Endothelial cell of umbilical vein (primary cell): ENCODE measurements around the gene FAM13C. TPM values are rescaled to one million over a fixed set of nuclear protein-coding genes. Genes with fewer than 3 reads are reported as not detected.

ENCODE experiments used
- BruUV-seq: library from RNA; stranded (reverse); fragments of 400-500 nt; replicated peaks from 2 replicates; lab custom pipeline; 2021; lab: Mats Ljungman, UMichigan
- CTCF ChIA-PET: fragments of 300-600, 350-600 bp; sonication (Branson Sonifier 250); formaldehyde crosslinking; loops from one replicate; lab custom pipeline; 2021; ENCODE audit warnings: antibody characterized with exemption, inconsistent platforms; lab: Charles Lee
- POLR2A ChIA-PET: fragments of 300-600, 350-600 bp; sonication (Branson Sonifier 250); formaldehyde crosslinking; loops from one replicate; lab custom pipeline; 2021; ENCODE audit warnings: antibody characterized with exemption, inconsistent platforms; lab: Charles Lee
- DNase-seq: peaks from one replicate; pipeline ENCODE4 v3.0.0-alpha.2; 2011; ENCODE audit warnings: low read depth, low spot score
- FAIRE-seq: peaks from 2 replicates; lab custom pipeline; 2011; peaks lifted over from hg19 to GRCh38; lab: Jason Lieb, UNC
- H2AFZ ChIP-seq: 2 replicates; pipeline ENCODE4 v1.6.0; 2012; ENCODE audit warnings: low read depth, low read length, control low read depth, inconsistent platforms
- H3K27ac ChIP-seq: 2 replicates; pipeline ENCODE4 v1.5.1; 2011; ENCODE audit warnings: low read depth, mild to moderate bottlenecking, control low read depth, low read length, moderate library complexity; ENCODE audit not compliant: insufficient read depth
- H3K27me3 ChIP-seq, 2 experiments: 2 replicates each; pipeline versions ENCODE4 v1.6.0 to v1.6.1; 2011; ENCODE audit warnings: low read length in 2 of 2, mixed read lengths in 1 of 2; ENCODE audit not compliant: control insufficient read depth in 2 of 2, insufficient read depth in 2 of 2
- H3K36me3 ChIP-seq, 2 experiments: 2 replicates in 1 of 2; 3 replicates in 1 of 2; pipeline ENCODE4 v1.5.1; 2011; ENCODE audit warnings: low read length in 2 of 2, mild to moderate bottlenecking in 1 of 2, moderate library complexity in 1 of 2; ENCODE audit not compliant: control insufficient read depth in 2 of 2, insufficient read depth in 2 of 2; ENCODE audit errors: extremely low read depth in 1 of 2
- H3K4me1 ChIP-seq: 3 replicates; pipeline ENCODE4 v1.5.1; 2011; ENCODE audit warnings: mild to moderate bottlenecking, low read length; ENCODE audit not compliant: control insufficient read depth, insufficient read depth; ENCODE audit errors: extremely low read depth
- H3K4me2 ChIP-seq: 2 replicates; pipeline ENCODE4 v1.6.1; 2011; ENCODE audit warnings: low read length, control low read depth, mixed read lengths; ENCODE audit not compliant: insufficient read depth
- H3K4me3 ChIP-seq, 3 experiments: fragments of 200-600 bp in 1 of 3; sonication (generic), shearing (Covaris generic) in 1 of 3; replicated peaks in 1 of 3; 2 replicates each; pipeline ENCODE4 v1.5.1; 2011 to 2016; ENCODE audit warnings: control low read depth in 3 of 3, low read length in 3 of 3, mild to moderate bottlenecking in 2 of 3, inconsistent platforms in 1 of 3, low read depth in 1 of 3, moderate library complexity in 1 of 3; ENCODE audit not compliant: insufficient read depth in 1 of 3
- H3K79me2 ChIP-seq: 2 replicates; pipeline ENCODE4 v1.6.0; 2012; ENCODE audit warnings: low read length, inconsistent platforms; ENCODE audit not compliant: control insufficient read depth, insufficient read depth
- H3K9ac ChIP-seq: replicated peaks from 2 replicates; pipeline ENCODE3; 2011; ENCODE audit warnings: low read length, control low read depth; ENCODE audit not compliant: insufficient read depth; ENCODE audit errors: extremely low read depth
- H3K9me1 ChIP-seq: replicated peaks from 3 replicates; pipeline ENCODE4 v1.6.0; 2011; ENCODE audit warnings: mild to moderate bottlenecking, low read length; ENCODE audit not compliant: control insufficient read depth, insufficient read depth; ENCODE audit errors: extremely low read depth
- H3K9me3 ChIP-seq: replicated peaks from 2 replicates; pipeline ENCODE4 v1.5.1; 2012; ENCODE audit warnings: low read length, inconsistent platforms; ENCODE audit not compliant: control insufficient read depth, insufficient read depth
- H4K20me1 ChIP-seq: replicated peaks from 2 replicates; pipeline ENCODE3; 2011; ENCODE audit warnings: mild to moderate bottlenecking, low read length; ENCODE audit not compliant: control insufficient read depth, insufficient read depth; ENCODE audit errors: extremely low read depth
- GATA2 ChIP-seq: IDR thresholded peaks from 2 replicates; pipeline ENCODE4 v1.7.0; 2011; ENCODE audit warnings: low read depth, mild to moderate bottlenecking, moderate library complexity, mixed read lengths, low read length; ENCODE audit not compliant: insufficient read length, insufficient read depth
- dilution Hi-C: fragments of 300-500 bp; cut with MboI; formaldehyde crosslinking; loops from one replicate; pipeline ENCODE4 v1.15.0; 2019; ENCODE audit warnings: low sequenced_read_pairs; ENCODE audit not compliant: extremely low pct_ligation_motif_present
- intact Hi-C: fragments of 100-400 bp; cut with micrococcal nuclease; formaldehyde crosslinking; loops from one replicate; pipeline ENCODE4 v1.10.0; 2022
- polyA plus RNA-seq, 4 experiments: library from polyadenylated mRNA; depleted of rRNA in 3 of 4; stranded (reverse) in 3 of 4; unstranded in 1 of 4; fragments of >200 nt; gene quantifications; 2 replicates each; pipeline versions ENCODE4 v1.2.1 to v1.2.3, GENCODE V29; 2011 to 2012; ENCODE audit warnings: missing spikeins in 1 of 4
- total RNA-seq: library from RNA; stranded (reverse); gene quantifications from 2 replicates; pipeline ENCODE4 v1.2.3, GENCODE V29; 2021
- TF ChIP-seq, protein P1 (sequence below): IDR thresholded peaks from 2 replicates; pipeline ENCODE4 v1.6.1; 2011; ENCODE audit not compliant: insufficient read depth, insufficient read length

The FAM13C gene
- total and polyA plus RNA-seq, 2 donors (not counting 3 experiments of a cell fraction or from before 2014, with no cell fraction given), result 0.03 TPM; not detected in 1

DNA sequence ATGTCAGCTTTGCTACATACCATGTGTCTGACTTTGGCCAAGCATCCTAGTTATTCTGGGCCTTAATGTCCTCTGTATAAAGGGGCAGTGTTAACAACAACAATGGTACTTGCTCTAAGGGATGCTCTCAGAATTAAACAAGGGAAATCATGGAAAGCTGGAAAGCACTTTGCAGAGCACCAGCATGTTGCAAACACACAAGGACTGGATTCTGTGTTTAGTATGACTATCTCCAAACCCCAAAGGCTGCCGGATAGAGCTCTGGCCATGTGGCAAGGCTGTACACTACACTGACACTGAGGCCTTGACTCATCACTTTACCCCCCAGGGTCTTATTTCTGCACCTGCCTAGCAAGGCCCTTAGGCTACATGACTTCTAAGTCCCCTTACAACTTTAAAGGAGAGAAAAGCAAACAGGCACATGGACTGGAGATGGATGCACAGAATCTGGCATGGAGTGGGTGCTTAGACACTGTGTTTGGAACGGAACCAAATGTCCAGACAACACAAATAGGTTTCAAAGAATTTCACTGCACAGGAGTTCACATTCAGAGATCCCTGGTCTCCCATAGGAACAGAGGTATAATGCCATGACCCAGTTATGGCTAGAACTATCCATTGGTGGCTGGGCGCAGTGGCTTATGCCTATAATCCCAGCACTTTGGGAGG, 74.6 kb downstream of the FAM13C start:
- no peak overlapping the region for H3K27ac ChIP-seq
- H3K36me3 ChIP-seq, result no peaks in the 10 kb centered on the region
- H3K9me1 ChIP-seq, result no peaks in the 10 kb centered on the region
- DNase-seq (no peak), FAIRE-seq (no peak)
- no peaks in the 10 kb centered on the region for H3K79me2 ChIP-seq
- no peaks in the 10 kb centered on the region for H3K9me3 ChIP-seq
- CTCF ChIA-PET, result no interaction called here
- H3K4me3 ChIP-seq, result no peak overlapping the region
- intact Hi-C loops, result no loop called here
- H3K27me3 ChIP-seq, result no peaks in the 10 kb centered on the region
- H3K9ac ChIP-seq, result no peak overlapping the region
- no peak overlapping the region for H3K4me2 ChIP-seq
- dilution Hi-C loops, result no loop called here
- BruUV-seq, result no TSS peak
- POLR2A ChIA-PET, result no interaction called here
- no peak overlapping the region for H2AFZ ChIP-seq
- H3K4me1 ChIP-seq, result no peaks in the 10 kb centered on the region
- H4K20me1 ChIP-seq, result no peaks in the 10 kb centered on the region
- TF ChIP-seq, protein P1, sequence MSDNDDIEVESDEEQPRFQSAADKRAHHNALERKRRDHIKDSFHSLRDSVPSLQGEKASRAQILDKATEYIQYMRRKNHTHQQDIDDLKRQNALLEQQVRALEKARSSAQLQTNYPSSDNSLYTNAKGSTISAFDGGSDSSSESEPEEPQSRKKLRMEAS, result no peak

DNA sequence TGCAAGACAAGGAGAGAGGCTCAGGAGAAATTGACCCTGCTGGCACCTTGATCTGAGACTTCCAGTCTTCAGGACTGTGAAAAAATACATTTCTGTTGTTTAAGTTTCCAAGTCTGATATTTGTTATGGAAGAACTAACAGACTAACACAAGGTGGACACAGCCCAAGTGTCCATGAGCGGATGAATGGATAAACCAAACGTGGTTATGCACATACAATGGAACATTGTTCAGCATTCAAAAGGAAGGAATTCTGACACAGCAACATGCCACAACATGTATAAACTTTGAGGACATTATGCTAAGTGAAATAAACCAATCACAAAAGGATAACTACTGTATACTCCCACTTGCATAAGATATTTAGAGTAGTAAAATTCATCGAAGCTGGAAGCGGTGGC, 76.5 kb downstream of the FAM13C start:
- H3K4me1 ChIP-seq, result no peaks in the 10 kb centered on the region
- POLR2A ChIA-PET, result no interaction called here
- no peaks in the 10 kb centered on the region for H3K9me1 ChIP-seq
- no peaks in the 10 kb centered on the region for H3K9me3 ChIP-seq
- no peak for TF ChIP-seq GATA2
- intact Hi-C loops (no loop called here), dilution Hi-C loops (no loop called here)
- H3K79me2 ChIP-seq, result no peaks in the 10 kb centered on the region
- no peak for FAIRE-seq
- no TSS peak for BruUV-seq
- H3K27me3 ChIP-seq, result no peaks in the 10 kb centered on the region
- no peak overlapping the region for H3K4me2 ChIP-seq
- no peak overlapping the region for H2AFZ ChIP-seq
- H3K36me3 ChIP-seq, result no peaks in the 10 kb centered on the region
- no peak for DNase-seq
- CTCF ChIA-PET, result no interaction called here
- no peak overlapping the region for H3K4me3 ChIP-seq
- no peak overlapping the region for H3K9ac ChIP-seq
- no peaks in the 10 kb centered on the region for H4K20me1 ChIP-seq
- no peak overlapping the region for H3K27ac ChIP-seq
